NOMO-1 treated with DMSO at 0.1 percent for 48 hours (cell line): Measurements from ENCODE around the gene CCDC192.
A peak's percentile ranks its signal among the peaks of the same experiment; 100 is the strongest.

Experiments
- DNase-seq: peaks from one replicate; lab custom pipeline; 2025; ENCODE audit not compliant: unreplicated experiment; lab: John Stamatoyannopoulos, UW

CCDC192 gene

GRCh38 chr5:127805448-127805847, 102.3 kb downstream of the CCDC192 start:
- no peak for DNase-seq

- DNase-seq: no peak
Observed at GRCh38 chr5:127806776-127807175, 103.6 kb downstream of the CCDC192 start.

GRCh38 chr5:127809533-127809932, 106.3 kb downstream of the CCDC192 start:
- no peak for DNase-seq

- no peak for DNase-seq
Observed at GRCh38 chr5:127810017-127810416, 106.8 kb downstream of the CCDC192 start.

- DNase-seq: peak; percentile 92
Observed at GRCh38 chr5:127810707-127811490, 107.7 kb downstream of the CCDC192 start.

GRCh38 chr5:127812570-127812969, 109.4 kb downstream of the CCDC192 start:
- DNase-seq: no peak

GRCh38 chr5:127813633-127814587, 110.7 kb downstream of the CCDC192 start:
- no peak for DNase-seq

- no peak for DNase-seq
Observed at GRCh38 chr5:127814588-127814973, 111.4 kb downstream of the CCDC192 start.

GRCh38 chr5:127820910-127821553, 117.8 kb downstream of the CCDC192 start:
- DNase-seq: peak; percentile 47

- DNase-seq: peak; percentile 12
Observed at GRCh38 chr5:127821896-127822295, 118.7 kb downstream of the CCDC192 start.

- DNase-seq: no peak
Observed at GRCh38 chr5:127824126-127824525, 120.9 kb downstream of the CCDC192 start.

- DNase-seq: no peak
Observed at GRCh38 chr5:127826011-127826410, 122.8 kb downstream of the CCDC192 start.

GRCh38 chr5:127827451-127827850, 124.3 kb downstream of the CCDC192 start:
- no peak for DNase-seq

- no peak for DNase-seq
Observed at GRCh38 chr5:127830157-127830556, 127.0 kb downstream of the CCDC192 start.

- DNase-seq: no peak
Observed at GRCh38 chr5:127830829-127831598, 127.8 kb downstream of the CCDC192 start.

GRCh38 chr5:127832067-127832466, 128.9 kb downstream of the CCDC192 start:
- peak; percentile 66 for DNase-seq

GRCh38 chr5:127834094-127834531, 130.9 kb downstream of the CCDC192 start:
- DNase-seq: peak; percentile 65

- no peak for DNase-seq
Observed at GRCh38 chr5:127834554-127834953, 131.4 kb downstream of the CCDC192 start.

GRCh38 chr5:127838661-127839060, 135.5 kb downstream of the CCDC192 start:
- peak; percentile 19 for DNase-seq

GRCh38 chr5:127839072-127839471, 135.9 kb downstream of the CCDC192 start:
- DNase-seq: peak; percentile 29
